Neural cell (in vitro differentiated cells): ENCODE data around the gene TMEM11. TPM values are rescaled to one million over a fixed set of nuclear protein-coding genes. Genes with fewer than 3 reads are reported as not detected.

Experiments used
- H2AFZ ChIP-seq: fragments of 200-600, 300-800 bp; sonication (generic), shearing (Covaris generic); 2 replicates; pipeline ENCODE4 v1.6.0; 2014; ENCODE audit warnings: low read depth, mild to moderate bottlenecking, antibody characterized with exemption, low read length, moderate library complexity
- H3F3A ChIP-seq: fragments of 200-600 bp; shearing (Covaris generic); 2 replicates; pipeline ENCODE4 v1.6.1; 2016; ENCODE audit warnings: mild to moderate bottlenecking, moderate library complexity, mixed read lengths, antibody characterized with exemption, low read length; ENCODE audit not compliant: insufficient read depth, poor library complexity, severe bottlenecking
- H3K27ac ChIP-seq: fragments of 200-600, 300-800 bp; sonication (generic), shearing (Covaris generic); 2 replicates; pipeline ENCODE4 v1.5.1; 2014; ENCODE audit warnings: mild to moderate bottlenecking, low read length, moderate library complexity
- H3K27me3 ChIP-seq: fragments of 300-800, 200-600 bp; sonication (generic), shearing (Covaris generic); 2 replicates; pipeline ENCODE4 v1.6.0; 2014; ENCODE audit warnings: mild to moderate bottlenecking, low read depth, low read length, moderate library complexity; ENCODE audit not compliant: insufficient read depth
- H3K36me3 ChIP-seq: fragments of 300-800, 200-600 bp; sonication (generic), shearing (Covaris generic); 2 replicates; pipeline ENCODE4 v1.5.1; 2014; ENCODE audit warnings: mild to moderate bottlenecking, antibody characterized with exemption, low read length, moderate library complexity; ENCODE audit not compliant: insufficient read depth
- H3K4me2 ChIP-seq: fragments of 300-800, 200-600 bp; sonication (generic), shearing (Covaris generic); 2 replicates; pipeline ENCODE4 v1.6.0; 2014; ENCODE audit warnings: mild to moderate bottlenecking, low read length
- H3K4me3 ChIP-seq: fragments of 300-800, 200-600 bp; sonication (generic), shearing (Covaris generic); 2 replicates; pipeline ENCODE4 v1.5.1; 2014; ENCODE audit warnings: mild to moderate bottlenecking, low read length, moderate library complexity
- H3K79me2 ChIP-seq: fragments of 200-600 bp; shearing (Covaris generic); replicated peaks from 2 replicates; pipeline ENCODE4 v1.6.0; 2014; ENCODE audit warnings: mild to moderate bottlenecking, low read length, moderate library complexity; ENCODE audit not compliant: insufficient read depth
- H3K9ac ChIP-seq: fragments of 300-800, 200-600 bp; sonication (generic), shearing (Covaris generic); 2 replicates; pipeline ENCODE4 v1.6.1; 2016; ENCODE audit warnings: mild to moderate bottlenecking, low read length, mixed read lengths
- H3K9me2 ChIP-seq: fragments of 200-600 bp; shearing (Covaris generic); 2 replicates; pipeline ENCODE4 v1.6.1; 2016; ENCODE audit warnings: mild to moderate bottlenecking, low read length, mixed read lengths; ENCODE audit not compliant: insufficient read depth
- H3K9me3 ChIP-seq: fragments of 200-600, 300-800 bp; sonication (generic), shearing (Covaris generic); 2 replicates; pipeline ENCODE4 v1.6.1; 2016; ENCODE audit warnings: mild to moderate bottlenecking, mixed run types, low read length, moderate library complexity, mixed read lengths
- H4K20me1 ChIP-seq: fragments of 200-600 bp; shearing (Covaris generic); 2 replicates; pipeline ENCODE4 v1.6.1; 2016; ENCODE audit warnings: mild to moderate bottlenecking, mixed run types; ENCODE audit not compliant: insufficient read depth
- CTCF ChIP-seq: fragments of 450-650 bp; IDR thresholded peaks from 2 replicates; pipeline ENCODE4 v1.5.1; 2014; ENCODE audit warnings: antibody characterized with exemption, mild to moderate bottlenecking, moderate library complexity; ENCODE audit not compliant: poor library complexity, severe bottlenecking
- EP300 ChIP-seq: fragments of 450-650 bp; conservative IDR thresholded peaks from 2 replicates; pipeline ENCODE4 v1.6.1; 2014; ENCODE audit warnings: antibody characterized with exemption, mild to moderate bottlenecking, moderate library complexity; ENCODE audit not compliant: poor library complexity, severe bottlenecking
- EZH2 ChIP-seq: fragments of 200-600, 300-800 bp; shearing (Covaris generic), sonication (generic); IDR thresholded peaks from 2 replicates; pipeline ENCODE4 v1.6.1; 2014; ENCODE audit warnings: antibody characterized with exemption, low read length, borderline replicate concordance, mild to moderate bottlenecking; ENCODE audit not compliant: insufficient read depth, poor library complexity, severe bottlenecking
- MXI1 ChIP-seq: fragments of 450-650 bp; conservative IDR thresholded peaks from 2 replicates; pipeline ENCODE4 v1.6.1; 2014; ENCODE audit warnings: antibody characterized with exemption, mild to moderate bottlenecking; ENCODE audit not compliant: poor library complexity, severe bottlenecking
- REST ChIP-seq: IDR thresholded peaks from 2 replicates; pipeline ENCODE4 v1.6.1; 2012; ENCODE audit warnings: borderline replicate concordance
- TAF1 ChIP-seq: IDR thresholded peaks from 2 replicates; pipeline ENCODE4 v1.6.1; 2012; ENCODE audit warnings: low read depth
- polyA plus RNA-seq: library from polyadenylated mRNA; depleted of rRNA; stranded (reverse); fragments of >200 nt; gene quantifications from 2 replicates; pipeline ENCODE4 v1.2.3, GENCODE V29; 2014

The TMEM11 gene
- polyA plus RNA-seq, 1 donor from 2014 or later, result 24.6 TPM

GRCh38 chr17:21161498-21162393 lies 52.2 kb downstream of the TMEM11 start:
- no peaks in the 10 kb centered on the region for H3K36me3 ChIP-seq
- no peaks in the 10 kb centered on the region for H3K9me2 ChIP-seq
- no peaks in the 10 kb centered on the region for H3K27me3 ChIP-seq
- H3K4me3 ChIP-seq, result no peak overlapping the region
- H3K9me3 ChIP-seq, result no peaks in the 10 kb centered on the region
- no peak overlapping the region for H3K9ac ChIP-seq
- H3F3A ChIP-seq, result no peaks in the 10 kb centered on the region
- H2AFZ ChIP-seq, result no peak overlapping the region
- H3K79me2 ChIP-seq, result no peaks in the 10 kb centered on the region
- no peak overlapping the region for H3K27ac ChIP-seq
- H3K4me2 ChIP-seq, result no peak overlapping the region
- H4K20me1 ChIP-seq, result no peaks in the 10 kb centered on the region
- TF ChIP-seq REST (no peak), EP300 (no peak), MXI1 (no peak)

DNA sequence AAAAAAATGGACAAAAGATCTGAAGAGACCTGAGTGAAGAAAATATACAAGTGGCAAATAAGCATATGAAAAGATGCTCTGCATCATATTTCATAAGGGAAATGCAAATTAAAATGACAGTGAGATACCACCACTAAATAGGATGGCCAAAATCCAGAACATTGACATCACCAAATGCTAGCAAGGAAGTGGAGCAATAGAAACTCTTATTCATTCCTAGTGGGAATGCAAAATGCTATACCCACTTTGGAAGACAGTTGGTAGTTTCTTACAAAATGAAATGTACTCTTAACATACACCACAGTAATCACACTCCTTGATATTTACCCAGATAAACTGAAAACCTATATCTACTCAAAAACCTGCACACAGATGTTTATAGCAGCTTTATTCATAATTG lies 53.6 kb downstream of the TMEM11 start:
- Histone ChIP-seq H3K4me2 (no peak overlapping the region), H3F3A (no peaks in the 10 kb centered on the region)

DNA sequence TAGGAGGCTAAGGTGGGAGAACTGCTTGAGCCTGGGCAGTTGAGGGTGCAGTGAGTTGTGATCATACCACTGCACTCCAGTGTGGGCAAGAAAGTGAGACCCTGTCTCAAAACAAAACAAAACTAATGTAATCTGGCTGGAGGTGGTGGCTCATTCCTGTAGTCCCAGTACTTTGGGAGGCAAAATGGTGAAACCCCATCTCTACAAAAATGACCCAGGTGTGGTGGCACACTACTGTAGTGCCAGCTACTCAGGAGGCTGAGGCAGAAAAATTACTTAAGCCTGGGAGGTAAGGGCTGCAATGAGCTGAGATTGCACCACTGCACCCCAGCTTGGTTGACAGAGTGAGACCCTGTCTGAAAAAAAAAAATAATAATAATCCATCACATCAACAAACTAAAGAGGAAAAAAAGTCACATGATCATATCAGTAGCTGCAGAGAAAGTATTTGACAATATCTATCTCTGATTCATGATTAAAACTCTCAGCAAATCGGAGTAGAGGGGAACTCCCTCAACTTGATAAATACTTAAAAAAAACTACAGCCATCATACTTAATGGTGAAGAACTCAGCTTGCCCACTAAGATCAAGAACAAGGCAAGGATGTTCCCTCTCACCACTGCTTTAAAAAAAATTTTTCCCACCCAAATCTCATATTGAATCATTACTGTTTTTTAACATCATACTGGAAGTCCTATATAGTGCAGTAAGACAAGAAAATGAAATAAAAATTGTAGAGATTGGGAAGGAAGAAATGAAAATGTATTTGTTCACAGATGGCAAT lies 56.2 kb downstream of the TMEM11 start:
- H3K4me3 ChIP-seq, result no peak overlapping the region
- TF ChIP-seq MXI1 (no peak), EZH2 (no peak), CTCF (no peak), TAF1 (no peak)
- H3K9me2 ChIP-seq, result no peaks in the 10 kb centered on the region
- H3K9ac ChIP-seq, result no peak overlapping the region
- H3K27me3 ChIP-seq, result no peaks in the 10 kb centered on the region
- no peaks in the 10 kb centered on the region for H3K36me3 ChIP-seq
- H3K79me2 ChIP-seq, result no peaks in the 10 kb centered on the region
- H2AFZ ChIP-seq, result no peak overlapping the region
- no peaks in the 10 kb centered on the region for H3F3A ChIP-seq
- H3K27ac ChIP-seq, result no peak overlapping the region
- H4K20me1 ChIP-seq, result no peaks in the 10 kb centered on the region
- H3K9me3 ChIP-seq, result no peaks in the 10 kb centered on the region
- H3K4me2 ChIP-seq, result no peak overlapping the region

More for the DNA sequence above, 53.6 kb downstream of the TMEM11 start:
- no peaks in the 10 kb centered on the region for H3K79me2 ChIP-seq
- no peaks in the 10 kb centered on the region for H4K20me1 ChIP-seq
- no peaks in the 10 kb centered on the region for H3K9me2 ChIP-seq
- no peak overlapping the region for H2AFZ ChIP-seq
- H3K36me3 ChIP-seq, result no peaks in the 10 kb centered on the region
- no peak overlapping the region for H3K4me3 ChIP-seq
- no peaks in the 10 kb centered on the region for H3K27me3 ChIP-seq
- no peak overlapping the region for H3K9ac ChIP-seq
- no peak overlapping the region for H3K27ac ChIP-seq
- TF ChIP-seq EZH2, result no peak
- no peaks in the 10 kb centered on the region for H3K9me3 ChIP-seq
